B cell (primary cell): Measurements from ENCODE around the gene MRTFB.

ENCODE experiments used
- EZH2 ChIP-seq: IDR thresholded peaks from 2 replicates; pipeline ENCODE4 v1.6.1; 2012; ENCODE audit warnings: borderline replicate concordance, low read depth, mild to moderate bottlenecking, moderate library complexity, low read length; ENCODE audit not compliant: insufficient read depth, poor library complexity, severe bottlenecking
- TF ChIP-seq, protein P1 (sequence below): fragments of 200-600 bp; IDR thresholded peaks from one replicate; pipeline ENCODE4 v1.8.0; 2022; ENCODE audit warnings: antibody characterized with exemption, mild to moderate bottlenecking

DNA sequence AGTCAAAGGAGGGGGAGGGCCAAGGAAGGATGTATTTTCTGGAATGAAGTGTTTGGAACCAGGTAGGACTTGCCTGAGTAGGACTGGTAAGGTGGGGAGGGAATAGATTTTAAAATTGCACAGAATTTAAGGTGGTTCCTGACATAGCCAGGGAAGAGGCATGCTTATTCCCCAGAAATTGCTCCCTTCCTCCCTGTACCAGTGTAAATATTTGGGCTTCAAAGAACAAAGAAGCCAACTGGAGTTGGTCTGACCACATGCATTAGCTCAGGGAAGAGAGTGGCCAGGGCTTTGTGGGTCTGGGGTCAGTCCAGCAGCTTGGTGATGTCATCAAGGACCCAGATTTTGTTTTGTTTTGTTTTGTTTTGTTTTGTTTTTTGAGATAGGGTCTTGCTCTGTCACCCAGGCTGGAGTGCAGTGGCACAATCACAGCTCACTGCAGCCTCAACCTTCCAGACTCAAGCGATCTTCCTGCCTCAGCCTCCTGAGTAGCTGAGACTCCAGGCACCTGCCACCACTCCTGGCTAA lies 9.3 kb upstream of the MRTFB start:
- TF ChIP-seq, protein P1, sequence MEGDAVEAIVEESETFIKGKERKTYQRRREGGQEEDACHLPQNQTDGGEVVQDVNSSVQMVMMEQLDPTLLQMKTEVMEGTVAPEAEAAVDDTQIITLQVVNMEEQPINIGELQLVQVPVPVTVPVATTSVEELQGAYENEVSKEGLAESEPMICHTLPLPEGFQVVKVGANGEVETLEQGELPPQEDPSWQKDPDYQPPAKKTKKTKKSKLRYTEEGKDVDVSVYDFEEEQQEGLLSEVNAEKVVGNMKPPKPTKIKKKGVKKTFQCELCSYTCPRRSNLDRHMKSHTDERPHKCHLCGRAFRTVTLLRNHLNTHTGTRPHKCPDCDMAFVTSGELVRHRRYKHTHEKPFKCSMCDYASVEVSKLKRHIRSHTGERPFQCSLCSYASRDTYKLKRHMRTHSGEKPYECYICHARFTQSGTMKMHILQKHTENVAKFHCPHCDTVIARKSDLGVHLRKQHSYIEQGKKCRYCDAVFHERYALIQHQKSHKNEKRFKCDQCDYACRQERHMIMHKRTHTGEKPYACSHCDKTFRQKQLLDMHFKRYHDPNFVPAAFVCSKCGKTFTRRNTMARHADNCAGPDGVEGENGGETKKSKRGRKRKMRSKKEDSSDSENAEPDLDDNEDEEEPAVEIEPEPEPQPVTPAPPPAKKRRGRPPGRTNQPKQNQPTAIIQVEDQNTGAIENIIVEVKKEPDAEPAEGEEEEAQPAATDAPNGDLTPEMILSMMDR = no peak
- no peak for TF ChIP-seq EZH2
